NOMO-1 (cell line): Measurements from ENCODE around the gene SPACA5.
"Not testable (repeated sequence)": the region's sequence is repeated elsewhere in the genome, so short reads cannot be mapped to it uniquely, and the experiment has no call there.

Source experiments
- DNase-seq, 2 experiments: peaks; one replicate each; lab custom pipeline; 2025; ENCODE audit not compliant: unreplicated experiment in 2 of 2; lab: John Stamatoyannopoulos, UW

Gene SPACA5

GRCh38 chrX:48021026-48021900 is 14.5 kb downstream of the SPACA5 start:
- peak; percentile 41 to 48 for DNase-seq

DNA sequence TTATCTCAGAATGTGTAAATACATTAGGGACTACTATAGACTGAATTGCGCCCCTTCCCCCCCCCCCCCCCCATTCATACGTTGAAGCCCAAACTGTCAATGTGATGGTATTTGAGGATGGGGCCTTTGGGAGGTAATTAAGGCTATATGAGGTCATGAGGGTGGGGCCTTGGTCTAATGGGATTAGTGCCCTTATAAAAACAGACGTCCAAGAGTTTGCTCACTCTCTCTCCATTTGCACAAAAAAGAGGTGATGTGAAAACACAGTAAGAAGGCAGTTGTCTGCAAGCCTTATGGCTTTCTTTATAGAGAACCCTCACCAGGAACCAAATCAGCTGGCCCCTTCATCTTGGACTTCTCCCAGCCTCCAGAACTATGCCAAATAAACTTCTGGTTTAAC is 15.3 kb downstream of the SPACA5 start:
- DNase-seq = no peak

GRCh38 chrX:48022738-48023137 is 15.9 kb downstream of the SPACA5 start:
- no peak for DNase-seq

- DNase-seq = peak; percentile 20 to 46
These were observed 18.8 kb downstream of the SPACA5 start for GRCh38 chrX:48025561-48025960.

DNA sequence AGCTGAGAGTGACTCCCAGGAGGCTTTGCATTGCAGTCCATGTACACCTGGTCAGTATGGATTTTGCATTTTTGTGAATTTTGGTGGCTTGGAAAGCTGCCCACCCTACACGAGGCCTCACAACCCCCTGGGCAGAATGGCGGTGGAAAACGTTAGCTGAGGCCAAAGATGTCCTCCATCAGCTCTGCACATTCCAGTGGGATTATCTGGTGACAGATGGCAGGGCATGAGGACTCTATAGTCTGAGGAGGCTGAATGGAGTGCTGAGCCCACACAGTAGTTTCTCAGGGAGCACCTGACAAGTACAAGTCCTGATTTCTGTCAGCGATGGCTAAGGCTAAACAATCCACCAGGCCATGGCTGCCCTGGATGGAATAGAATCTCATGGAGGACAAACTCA is 20.8 kb downstream of the SPACA5 start:
- not testable (repeated sequence) for DNase-seq

- no peak for DNase-seq
These were observed 21.3 kb downstream of the SPACA5 start for GRCh38 chrX:48028091-48028490.

GRCh38 chrX:48030237-48030636 is 23.4 kb downstream of the SPACA5 start:
- no peak for DNase-seq

- DNase-seq = not testable (repeated sequence)
These were observed 23.9 kb downstream of the SPACA5 start for GRCh38 chrX:48030641-48031173.

- no peak for DNase-seq
These were observed 29.1 kb downstream of the SPACA5 start for GRCh38 chrX:48035891-48036290.

DNA sequence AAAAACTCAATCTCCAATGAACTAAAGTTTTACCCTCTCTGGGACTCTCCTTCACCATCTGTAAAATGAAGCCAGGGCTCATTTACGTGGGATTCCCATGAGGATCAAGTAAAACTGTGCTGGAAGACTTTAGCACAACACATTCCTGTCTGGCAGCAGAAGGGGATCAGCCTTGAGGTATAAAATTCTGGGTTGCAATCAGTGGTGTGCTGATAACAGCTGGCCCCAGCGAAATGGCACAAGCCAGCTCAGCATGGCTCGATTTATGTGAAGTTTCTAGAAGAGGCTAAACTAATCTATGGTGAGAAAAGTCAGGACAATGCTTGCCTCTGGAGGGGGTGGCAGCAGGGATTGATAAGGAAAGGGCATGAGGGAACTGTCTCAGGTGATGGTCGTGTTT is 36.3 kb downstream of the SPACA5 start:
- no peak for DNase-seq

DNA sequence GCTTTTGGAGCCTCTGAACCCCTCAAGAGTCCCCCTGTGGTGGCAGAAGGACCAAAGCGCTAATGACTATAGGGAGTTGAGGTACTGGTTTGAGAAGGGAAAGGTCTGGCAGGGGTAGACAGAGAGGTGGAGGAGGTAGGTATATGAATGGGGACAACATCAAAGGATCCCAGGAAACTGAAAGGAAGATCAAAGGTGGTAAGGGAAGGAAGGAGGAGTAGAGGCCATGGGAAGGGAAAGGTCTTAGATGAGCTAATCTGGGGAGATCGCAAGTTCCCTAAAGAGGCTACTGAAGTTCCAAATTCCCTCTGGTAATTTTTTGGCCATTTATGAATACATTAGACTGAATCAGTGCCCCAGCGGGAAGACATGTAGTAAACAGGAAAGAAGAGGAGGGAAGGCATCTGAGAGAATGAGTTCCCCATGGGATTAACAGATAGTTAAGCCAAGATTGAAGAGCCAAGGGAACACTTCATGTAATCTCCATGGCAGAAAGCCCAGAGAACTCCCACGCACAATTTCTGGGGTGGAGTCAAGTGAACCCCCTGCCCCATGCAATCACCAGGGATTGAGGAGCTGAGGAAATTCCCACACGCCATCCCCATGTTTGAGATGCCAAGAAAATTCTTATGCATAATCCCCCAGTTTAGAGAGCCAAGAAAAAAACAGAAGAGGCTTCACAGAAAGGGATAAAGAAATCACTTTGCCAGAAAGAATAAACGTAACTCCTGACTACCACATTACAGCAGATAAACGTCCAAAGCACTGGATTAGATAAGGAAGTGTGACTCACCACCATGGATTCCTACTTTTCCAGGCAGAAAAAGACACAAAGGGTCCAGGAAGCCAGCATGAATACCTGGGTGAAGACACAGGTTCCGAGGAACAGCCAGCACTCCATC is 38.9 kb downstream of the SPACA5 start:
- DNase-seq = no peak

DNA sequence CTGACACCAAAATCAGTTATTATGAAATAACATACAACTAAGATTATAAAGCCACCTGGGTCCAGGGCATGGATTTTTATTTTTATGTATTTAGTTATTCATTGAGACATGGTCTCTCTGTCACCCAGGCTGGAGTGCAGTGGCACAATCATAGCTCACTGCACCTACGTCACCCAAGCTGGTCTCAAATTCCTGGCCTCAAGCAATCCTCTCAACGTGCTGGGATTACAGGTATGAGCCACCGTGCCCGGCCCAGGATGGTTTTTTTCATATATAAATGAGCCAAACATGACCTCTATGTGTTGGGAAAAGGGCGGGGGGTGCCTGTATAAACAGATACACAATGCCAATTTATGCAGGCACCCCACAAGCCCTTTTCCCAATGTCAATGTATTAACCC is 40.1 kb downstream of the SPACA5 start:
- no peak for DNase-seq

DNA sequence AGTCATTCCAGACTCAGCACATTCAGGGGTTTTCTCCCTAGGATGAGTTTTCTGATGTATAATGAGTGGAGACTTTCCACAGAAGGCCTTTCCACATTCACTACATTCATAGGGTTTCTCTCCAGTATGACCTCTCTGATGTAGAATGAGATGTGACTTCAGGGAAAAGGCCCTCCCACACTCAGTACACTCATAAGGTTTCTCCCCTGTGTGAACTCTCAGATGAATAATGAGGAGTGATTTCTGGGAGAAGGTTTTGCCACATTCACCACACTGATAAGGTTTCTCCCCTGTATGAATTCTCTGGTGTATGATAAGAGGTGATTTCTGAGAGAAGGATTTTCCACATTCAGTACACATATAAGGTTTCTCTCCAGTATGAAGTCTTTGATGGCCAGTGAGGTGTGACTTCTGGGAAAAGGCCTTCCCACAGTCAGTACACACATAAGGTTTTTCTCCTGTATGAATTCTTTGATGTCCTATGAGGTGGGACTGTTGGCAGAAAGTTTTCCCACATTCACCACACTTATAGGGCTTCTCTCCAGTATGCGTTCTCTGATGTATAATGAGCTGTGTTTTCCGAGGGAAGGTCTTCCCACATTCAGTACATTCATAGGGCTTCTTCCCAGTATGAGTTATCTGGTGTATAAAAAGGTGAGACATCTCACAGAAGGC is 52.0 kb downstream of the SPACA5 start:
- no peak for DNase-seq

- no peak for DNase-seq
These were observed 52.5 kb downstream of the SPACA5 start for GRCh38 chrX:48059296-48059639.
